PC-3 (cell line): Measurements from ENCODE around the gene ADH6.

Experiments used
- EZH2 ChIP-seq: fragments of 300-600 bp; sonication (generic); IDR thresholded peaks from one replicate; pipeline ENCODE4 v1.6.1; 2017; ENCODE audit warnings: antibody characterized with exemption, mild to moderate bottlenecking, low read length; ENCODE audit not compliant: unreplicated experiment
- EZH2phosphoT487 ChIP-seq: fragments of 300-600 bp; sonication (generic); IDR thresholded peaks from 2 replicates; pipeline ENCODE4 v1.6.1; 2018; ENCODE audit warnings: mild to moderate bottlenecking, antibody characterized with exemption, low read length, borderline replicate concordance
- TF ChIP-seq, protein P1 (sequence below): fragments of 300-600 bp; sonication (generic); conservative IDR thresholded peaks from 2 replicates; pipeline ENCODE4 v1.5.1; 2017; ENCODE audit warnings: antibody characterized with exemption, low read depth, mild to moderate bottlenecking, low read length

GRCh38 chr4:99186029-99186428 is 33.0 kb downstream of the ADH6 start:
- TF ChIP-seq, protein P1, sequence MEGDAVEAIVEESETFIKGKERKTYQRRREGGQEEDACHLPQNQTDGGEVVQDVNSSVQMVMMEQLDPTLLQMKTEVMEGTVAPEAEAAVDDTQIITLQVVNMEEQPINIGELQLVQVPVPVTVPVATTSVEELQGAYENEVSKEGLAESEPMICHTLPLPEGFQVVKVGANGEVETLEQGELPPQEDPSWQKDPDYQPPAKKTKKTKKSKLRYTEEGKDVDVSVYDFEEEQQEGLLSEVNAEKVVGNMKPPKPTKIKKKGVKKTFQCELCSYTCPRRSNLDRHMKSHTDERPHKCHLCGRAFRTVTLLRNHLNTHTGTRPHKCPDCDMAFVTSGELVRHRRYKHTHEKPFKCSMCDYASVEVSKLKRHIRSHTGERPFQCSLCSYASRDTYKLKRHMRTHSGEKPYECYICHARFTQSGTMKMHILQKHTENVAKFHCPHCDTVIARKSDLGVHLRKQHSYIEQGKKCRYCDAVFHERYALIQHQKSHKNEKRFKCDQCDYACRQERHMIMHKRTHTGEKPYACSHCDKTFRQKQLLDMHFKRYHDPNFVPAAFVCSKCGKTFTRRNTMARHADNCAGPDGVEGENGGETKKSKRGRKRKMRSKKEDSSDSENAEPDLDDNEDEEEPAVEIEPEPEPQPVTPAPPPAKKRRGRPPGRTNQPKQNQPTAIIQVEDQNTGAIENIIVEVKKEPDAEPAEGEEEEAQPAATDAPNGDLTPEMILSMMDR: no peak
- TF ChIP-seq EZH2phosphoT487 (no peak), EZH2 (no peak)
